Small intestine (tissue), 7 donors: Measurements from ENCODE around the gene NCAPD3. TPM values are rescaled to one million over a fixed set of nuclear protein-coding genes. Genes with fewer than 3 reads are reported as not detected.
"Not testable (repeated sequence)": the region's sequence is repeated elsewhere in the genome, so short reads cannot be mapped to it uniquely, and the experiment has no call there.

Experiments
- DNase-seq, 2 donors: peaks; one replicate each; pipeline versions ENCODE4 v3.0.0 to v3.0.0-alpha.2; 2013
- FAIRE-seq: peaks from 2 replicates; lab custom pipeline; 2012; peaks lifted over from hg19 to GRCh38; lab: Jason Lieb, UNC
- H3K27ac ChIP-seq, 3 donors: one replicate each; pipeline ENCODE4 v1.5.1; 2013; ENCODE audit warnings: low read length in 2 of 3, mild to moderate bottlenecking in 2 of 3, control low read depth in 1 of 3, inconsistent platforms in 1 of 3, low read depth in 1 of 3, moderate library complexity in 1 of 3
- H3K27me3 ChIP-seq, 3 donors: one replicate each; pipeline ENCODE4 v1.6.1; 2013; ENCODE audit warnings: low read length in 3 of 3, inconsistent platforms in 1 of 3; ENCODE audit not compliant: control insufficient read depth in 3 of 3, insufficient read depth in 3 of 3
- H3K36me3 ChIP-seq, 3 donors: one replicate each; pipeline ENCODE4 v1.6.1; 2013; ENCODE audit warnings: low read length in 3 of 3, inconsistent platforms in 1 of 3, low read depth in 1 of 3, mild to moderate bottlenecking in 1 of 3, moderate library complexity in 1 of 3; ENCODE audit not compliant: control insufficient read depth in 3 of 3, insufficient read depth in 2 of 3
- H3K4me1 ChIP-seq, 3 donors: one replicate each; pipeline ENCODE4 v1.6.1; 2013; ENCODE audit warnings: low read length in 2 of 3, inconsistent platforms in 1 of 3, low read depth in 1 of 3, mild to moderate bottlenecking in 1 of 3, moderate library complexity in 1 of 3; ENCODE audit not compliant: control insufficient read depth in 3 of 3, insufficient read depth in 2 of 3
- H3K4me3 ChIP-seq, 3 donors: one replicate each; pipeline ENCODE4 v1.5.1; 2013; ENCODE audit warnings: low read length in 3 of 3, control low read depth in 1 of 3, inconsistent platforms in 1 of 3, low read depth in 1 of 3, mild to moderate bottlenecking in 1 of 3, moderate library complexity in 1 of 3
- H3K9me3 ChIP-seq, 2 donors: one replicate each; pipeline ENCODE4 v1.6.1; 2013; ENCODE audit warnings: low read depth in 1 of 2, low read length in 1 of 2; ENCODE audit not compliant: control insufficient read depth in 2 of 2, insufficient read depth in 1 of 2
- WGBS, 3 donors: extraction: QIAGEN DNeasy Blood & Tissue Kit; methylation state at CpG; one replicate each; pipeline ENCODE4 v1.1.7; 2013; 5-methylcytosine and 5-hydroxymethylcytosine counted together
- polyA plus RNA-seq, 4 donors: library from polyadenylated mRNA; stranded (reverse) in 3 of 4; unstranded in 1 of 4; fragments of 200-250 nt in 3 of 4; fragments of 120-200 nt in 1 of 4; gene quantifications; one replicate each; pipeline versions ENCODE4 v1.2.1 to v1.2.3, GENCODE V29; 2013
- donor health status: healthy with polysubstance abuse.
- donor health status: control.
- donor health status: control.
- donor health status: Bipolar disorder and iron deficiency.
- donor health status: healthy.

Gene NCAPD3
- polyA plus RNA-seq, 4 donors: 3.4 to 19.2 (median 7.9) TPM

DNA sequence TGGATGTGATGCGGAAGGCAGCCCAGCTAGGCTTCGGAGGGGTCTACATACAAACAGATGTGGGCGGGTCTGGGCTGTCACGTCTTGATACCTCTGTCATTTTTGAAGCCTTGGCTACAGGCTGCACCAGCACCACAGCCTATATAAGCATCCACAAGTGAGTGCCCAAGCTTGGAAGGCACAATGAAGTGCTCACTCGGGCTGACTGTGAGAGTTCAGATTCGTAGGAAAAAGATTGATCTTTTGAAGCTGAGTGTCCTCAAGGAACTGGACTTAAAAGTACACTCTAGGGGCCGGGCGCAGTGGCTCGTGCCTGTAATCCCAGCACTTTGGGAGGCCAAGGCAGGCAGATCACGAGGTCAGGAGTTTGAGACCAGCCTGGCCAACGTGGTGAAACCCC lies 33.3 kb upstream of the NCAPD3 start:
- Histone ChIP-seq H3K27ac (no peak overlapping the region), H3K4me1 (peaks cover 0 to 5% (median under 1%) of the 10 kb centered on the region in 3 donors), H3K9me3 (no peaks in the 10 kb centered on the region), H3K36me3 (peaks cover 1 to 26% (median 9%) of the 10 kb centered on the region in 3 donors), H3K27me3 (no peaks in the 10 kb centered on the region), H3K4me3 (no peak overlapping the region)
- DNase-seq (no peak), FAIRE-seq (no peak)
- WGBS, 3 donors: 90 to 94% (median 94%) methylated on average over 11 of the region's 11 CpGs

DNA sequence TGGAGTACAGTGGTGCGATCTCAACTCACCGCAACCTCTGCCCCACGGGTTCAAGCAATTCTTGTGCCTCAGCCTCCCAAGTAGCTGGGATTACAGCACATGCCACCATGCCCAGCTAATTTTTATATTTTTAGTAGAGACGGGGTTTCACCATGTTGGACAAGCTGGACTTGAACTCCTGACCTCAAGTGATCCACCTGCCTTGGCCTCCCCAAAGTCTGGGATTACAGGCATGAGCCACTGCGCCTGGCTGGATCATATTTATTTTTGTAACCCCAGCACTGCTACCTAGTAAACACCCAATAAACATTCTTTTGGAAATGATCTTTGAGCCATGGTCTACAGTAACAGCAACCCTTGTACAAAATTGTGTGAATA lies 31.4 kb upstream of the NCAPD3 start:
- peaks cover 2 to 16% (median 5%) of the 10 kb centered on the region in 3 donors for H3K36me3 ChIP-seq
- H3K4me3 ChIP-seq, H3K27ac ChIP-seq, H3K4me1 ChIP-seq, H3K9me3 ChIP-seq, H3K27me3 ChIP-seq, FAIRE-seq, DNase-seq: not testable (repeated sequence)
- WGBS, 3 donors: 96 to 98% (median 98%) methylated on average over 5 of the region's 5 CpGs

DNA sequence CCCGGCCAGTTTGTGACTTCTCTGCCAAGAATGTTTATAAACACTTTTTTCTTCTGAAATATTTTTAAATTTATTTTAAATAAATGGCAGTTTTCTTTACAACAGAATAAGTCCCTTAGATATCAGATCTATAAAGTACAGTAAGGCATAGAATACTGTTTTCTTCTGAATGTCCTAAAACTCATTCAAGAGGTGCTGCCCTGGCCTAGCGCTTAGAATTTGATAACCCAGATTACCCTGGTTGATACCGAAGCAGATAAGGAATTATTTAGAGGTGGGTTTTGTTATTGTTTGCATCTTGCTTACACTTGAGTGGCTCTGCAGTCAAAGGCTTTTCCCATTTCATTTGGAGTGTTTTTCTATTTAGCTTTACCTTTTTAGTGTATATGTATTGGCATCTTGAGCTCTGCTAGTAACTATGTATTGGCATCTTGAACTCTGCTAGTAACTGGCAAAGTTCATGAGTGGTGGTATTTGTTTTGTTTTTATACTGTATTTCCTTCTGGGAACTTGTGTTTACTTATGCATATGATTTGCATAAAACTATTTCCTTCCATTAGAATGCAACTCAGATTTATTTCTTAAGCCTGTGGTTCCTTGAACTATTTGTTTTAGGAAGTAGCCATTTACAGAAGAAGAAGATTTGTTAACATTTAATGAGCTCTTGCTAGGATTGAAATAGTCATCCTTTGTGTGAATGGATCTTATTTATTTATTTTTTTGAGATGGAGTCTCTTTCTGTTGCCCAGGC lies 30.8 kb upstream of the NCAPD3 start:
- Histone ChIP-seq H3K4me3 (peak overlapping the region in 2 of 3 donors; percentile 79 to 98), H3K9me3 (no peaks in the 10 kb centered on the region), H3K4me1 (peaks cover 0 to 5% (median 5%) of the 10 kb centered on the region in 3 donors), H3K36me3 (peaks cover 2 to 18% (median 5%) of the 10 kb centered on the region in 3 donors), H3K27ac (no peak overlapping the region), H3K27me3 (no peaks in the 10 kb centered on the region)
- no peak for FAIRE-seq
- whole genome bisulfite sequencing, 3 donors: 31 to 58% (median 50%) methylated on average over 3 of the region's 3 CpGs
- DNase-seq: no peak

DNA sequence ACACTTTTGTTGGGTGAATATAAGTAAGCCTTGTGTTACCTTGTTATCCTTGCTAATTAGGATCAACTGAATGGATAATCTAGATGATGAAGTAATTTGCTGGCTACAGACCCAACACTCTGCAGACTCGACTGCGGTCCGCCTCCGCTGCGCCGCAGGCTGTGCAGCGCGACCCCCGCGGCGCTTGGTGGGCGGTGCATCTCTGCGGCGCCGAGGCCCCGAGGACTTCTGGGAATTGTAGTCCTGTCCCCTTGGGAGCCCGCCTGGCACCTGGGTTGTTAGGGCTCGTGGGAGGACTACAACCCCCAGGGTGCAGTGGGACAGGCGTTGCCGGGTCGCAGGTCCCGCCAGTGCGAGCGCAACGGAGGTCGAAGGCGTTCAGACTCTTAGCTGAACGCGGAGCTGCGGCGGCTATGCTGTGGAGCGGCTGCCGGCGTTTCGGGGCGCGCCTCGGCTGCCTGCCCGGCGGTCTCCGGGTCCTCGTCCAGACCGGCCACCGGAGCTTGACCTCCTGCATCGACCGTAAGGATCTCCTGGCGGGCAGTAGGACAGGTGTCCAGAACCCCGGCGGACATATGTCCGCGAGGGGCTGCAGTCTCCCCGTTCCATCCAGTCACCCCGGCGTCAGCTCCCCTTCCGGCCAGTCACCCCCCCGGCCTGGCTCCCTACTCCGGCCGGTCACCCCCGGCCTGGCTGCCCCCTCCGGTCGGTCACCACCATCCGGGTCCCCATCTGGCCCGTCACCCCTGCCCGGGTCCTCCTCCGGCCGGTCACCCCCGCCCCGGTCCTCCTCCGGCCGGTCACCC lies 29.6 kb upstream of the NCAPD3 start, which contains the start of the genes ACAD8 and THYN1:
TSS of gene ACAD8 (plus strand) at position 381 of the 806 bp plus-strand sequence. CDS start at position 414, 33 bp downstream.
TSS of gene THYN1 (minus strand) at position 165 of the 806 bp plus-strand sequence. CDS start 470 bp downstream, outside the sequence.
- FAIRE-seq (no peak), DNase-seq (peak; percentile 96 to 98)
- Histone ChIP-seq H3K27me3 (no peaks in the 10 kb centered on the region), H3K4me3 (peak within 1 kb of the TSS; percentile 79 to 98 (median 98)), H3K27ac (peak within 1 kb of the TSS; percentile 17 to 81 (median 52)), H3K9me3 (no peaks in the 10 kb centered on the region), H3K4me1 (peaks cover 0 to 5% (median 5%) of the 10 kb centered on the region in 3 donors), H3K36me3 (peaks cover 2 to 17% (median 11%) of the 10 kb centered on the region in 3 donors)
- WGBS, 3 donors: 0 to 1% (median 0%) methylated on average over 60 to 70 of the region's 70 CpGs

DNA sequence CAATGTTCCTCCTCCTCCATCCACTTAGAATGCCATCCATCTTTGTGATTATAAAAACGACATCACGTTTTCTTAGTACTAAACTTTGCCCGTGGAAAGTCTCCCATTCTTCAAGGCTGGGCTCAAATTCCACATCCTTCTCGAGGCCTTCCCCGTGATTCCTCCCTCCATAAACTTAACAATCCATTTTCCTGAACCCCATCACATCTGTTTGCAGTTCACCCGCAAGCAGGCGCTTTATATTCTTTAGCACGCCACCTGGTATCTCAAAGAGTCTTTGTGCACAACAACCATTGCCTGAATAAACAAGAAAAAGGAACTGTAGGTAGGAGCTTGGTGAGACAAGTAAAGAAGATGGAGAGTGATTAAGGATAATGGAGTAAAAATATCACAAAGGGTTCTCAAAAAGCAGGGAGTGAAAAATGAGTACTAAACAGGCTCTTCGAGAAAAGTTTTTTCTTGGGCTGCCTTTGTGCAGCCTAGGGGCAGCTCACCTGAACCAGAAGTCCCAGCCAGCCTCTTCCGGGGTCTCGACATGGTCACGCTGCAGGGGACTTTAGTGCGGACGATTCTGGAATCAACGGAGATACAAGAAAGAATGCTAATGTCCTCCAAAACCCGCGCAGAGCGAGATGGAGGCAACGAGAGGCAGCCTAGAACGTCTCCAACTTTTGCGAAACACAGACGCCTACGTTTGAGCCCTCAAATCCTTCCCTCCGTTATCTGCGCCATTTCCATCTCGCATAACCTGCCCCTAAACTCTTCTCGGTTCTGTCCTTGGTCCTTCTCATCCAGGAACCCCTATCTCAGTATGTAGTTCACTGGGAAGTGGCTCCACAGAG lies 28.8 kb upstream of the NCAPD3 start:
- 2 to 5% (median 3%) methylated on average over 27 of the region's 27 CpGs for WGBS, 3 donors
- FAIRE-seq (no peak), DNase-seq (peak; percentile 24 to 52)
- peak overlapping the region in 2 of 3 donors; percentile 36 to 52 for H3K27ac ChIP-seq
- no peaks in the 10 kb centered on the region for H3K27me3 ChIP-seq
- no peaks in the 10 kb centered on the region for H3K9me3 ChIP-seq
- peak overlapping the region; percentile 79 to 98 (median 98) for H3K4me3 ChIP-seq
- H3K36me3 ChIP-seq: peaks cover 7 to 22% (median 17%) of the 10 kb centered on the region in 3 donors
- peaks cover 0 to 5% (median 5%) of the 10 kb centered on the region in 3 donors for H3K4me1 ChIP-seq

DNA sequence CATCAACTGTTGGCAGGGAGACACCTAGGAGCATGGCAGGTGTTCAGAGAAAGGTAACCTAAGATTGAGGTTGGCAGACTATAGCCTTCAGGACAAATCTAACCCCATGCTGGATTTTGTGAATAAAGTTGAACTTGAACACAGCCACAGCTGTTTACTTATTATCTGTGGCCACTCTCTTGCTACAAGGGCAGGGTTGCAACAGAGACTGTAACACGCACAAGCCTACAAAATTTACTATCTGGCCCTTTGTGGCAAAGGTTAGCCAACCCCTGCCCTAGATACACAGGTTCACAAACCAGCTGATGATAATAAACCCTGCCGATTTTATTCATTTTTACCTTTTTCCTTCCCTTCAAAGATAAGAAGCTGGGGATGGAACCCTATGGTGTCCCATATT lies 26.9 kb upstream of the NCAPD3 start:
- Histone ChIP-seq H3K27me3 (no peaks in the 10 kb centered on the region), H3K9me3 (no peaks in the 10 kb centered on the region), H3K27ac (no peak overlapping the region), H3K4me1 (peaks cover 0 to 5% (median 5%) of the 10 kb centered on the region in 3 donors), H3K36me3 (peaks cover 7 to 30% (median 17%) of the 10 kb centered on the region in 3 donors), H3K4me3 (no peak overlapping the region)
- no peak for DNase-seq
- WGBS, 3 donors: 77 to 88% (median 84%) methylated on average over 2 of the region's 2 CpGs
- FAIRE-seq: no peak

DNA sequence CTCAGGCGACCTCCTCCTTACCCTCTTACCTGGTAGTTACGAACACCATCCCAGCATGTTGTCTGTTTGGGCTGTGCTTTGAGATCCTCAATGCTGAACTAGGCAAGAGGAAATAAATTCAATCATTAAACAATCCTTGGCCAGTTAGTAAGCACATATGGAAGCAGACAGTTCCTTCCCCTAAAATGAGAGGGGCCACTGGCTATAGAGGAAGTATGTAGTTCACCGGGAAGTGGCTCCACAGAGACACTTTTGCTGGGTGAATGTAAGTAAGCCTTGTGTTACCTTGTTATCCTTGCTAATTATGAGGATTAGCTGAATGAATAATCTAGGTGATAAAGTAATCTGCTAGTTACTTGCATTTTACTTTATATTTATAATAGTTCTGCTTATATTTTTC lies 26.5 kb upstream of the NCAPD3 start:
- Histone ChIP-seq H3K4me3 (no peak overlapping the region), H3K27ac (no peak overlapping the region), H3K9me3 (no peaks in the 10 kb centered on the region), H3K4me1 (peaks cover 0 to 5% (median 5%) of the 10 kb centered on the region in 3 donors), H3K27me3 (no peaks in the 10 kb centered on the region), H3K36me3 (peaks cover 7 to 35% (median 20%) of the 10 kb centered on the region in 3 donors)
- no peak for FAIRE-seq
- DNase-seq: no peak
- WGBS, 3 donors: 94 to 97% (median 96%) methylated on average over 3 of the region's 3 CpGs
